HCT116 (cell line): ENCODE results near the gene P2RY14. TPM values are rescaled to one million over a fixed set of nuclear protein-coding genes. Genes with fewer than 3 reads are reported as not detected.

Source experiments
- ATAC-seq: fragments of 200-7000 bp; cut with Tn5 transposase; 2 replicates; pipeline ENCODE4 v1.9.1; 2020; ENCODE audit warnings: mild to moderate bottlenecking, moderate library complexity
- BruUV-seq: library from RNA; stranded (reverse); fragments of 400-500 nt; replicated peaks from 2 replicates; lab custom pipeline; 2021; lab: Mats Ljungman, UMichigan
- CTCF ChIA-PET: fragments of 300-600 bp; sonication (Branson Sonifier 250); formaldehyde crosslinking; loops from one replicate; lab custom pipeline; 2021; ENCODE audit warnings: antibody characterized with exemption; lab: Charles Lee
- POLR2A ChIA-PET: fragments of 300-600, 350-600 bp; sonication (Branson Sonifier 250); formaldehyde crosslinking; loops from one replicate; lab custom pipeline; 2021; ENCODE audit warnings: antibody characterized with exemption; lab: Charles Lee
- RAD21 ChIA-PET, 2 experiments: fragments of 300-600 bp; sonication (Branson Sonifier 250); formaldehyde crosslinking; loops; one replicate each; lab custom pipeline; 2023; ENCODE audit warnings: low total read pairs in 2 of 2; ENCODE audit not compliant: uncharacterized antibody in 2 of 2, unreplicated experiment in 2 of 2, low non-redundant PET in 1 of 2; lab: Charles Lee
- DNase-seq: peaks from one replicate; pipeline ENCODE4 v3.0.0-alpha.2; 2010; ENCODE audit warnings: low read depth, low spot score
- H2AFZ ChIP-seq: fragments of 200-600 bp; shearing (Covaris generic), sonication (generic); 2 replicates; pipeline ENCODE4 v1.6.1; 2017; ENCODE audit warnings: low read depth, mixed run types, mixed read lengths, antibody characterized with exemption, low read length; ENCODE audit not compliant: poor library complexity, severe bottlenecking
- H3K27ac ChIP-seq: 2 replicates; pipeline ENCODE4 v1.5.1; 2012; ENCODE audit warnings: low read depth, low read length
- H3K27me3 ChIP-seq: fragments of 200-600 bp; sonication (generic); 2 replicates; pipeline ENCODE4 v1.6.1; 2016; ENCODE audit warnings: mixed run types, low read length, mixed read lengths; ENCODE audit not compliant: insufficient read depth
- H3K36me3 ChIP-seq, 2 experiments: fragments of 200-500 bp in 1 of 2; fragments of 200-600 bp in 1 of 2; sonication (Bioruptor generic) in 1 of 2; sonication (generic) in 1 of 2; 2 replicates each; pipeline versions ENCODE4 v1.5.1 to v1.6.1; 2014 to 2016; ENCODE audit warnings: low read length in 2 of 2, inconsistent platforms in 1 of 2, mixed read lengths in 1 of 2, mixed run types in 1 of 2; ENCODE audit not compliant: insufficient read depth in 2 of 2, control insufficient read depth in 1 of 2
- H3K4me1 ChIP-seq, 2 experiments: fragments of 200-600 bp in 1 of 2; sonication (generic) in 1 of 2; 2 replicates each; pipeline versions ENCODE4 v1.5.1 to v1.6.1; 2012 to 2017; ENCODE audit warnings: low read length in 2 of 2, inconsistent platforms in 1 of 2, mild to moderate bottlenecking in 1 of 2, mixed read lengths in 1 of 2, mixed run types in 1 of 2, moderate library complexity in 1 of 2; ENCODE audit not compliant: insufficient read depth in 2 of 2, control insufficient read depth in 1 of 2
- H3K4me2 ChIP-seq: fragments of 200-600 bp; sonication (generic); 2 replicates; pipeline ENCODE4 v1.6.1; 2017; ENCODE audit warnings: mixed run types, low read length, mixed read lengths
- H3K4me3 ChIP-seq, 2 experiments: fragments of 200-600 bp in 1 of 2; sonication (generic) in 1 of 2; replicated peaks in 1 of 2; 2 replicates each; pipeline ENCODE4 v1.5.1; 2011 to 2016; ENCODE audit warnings: low read length in 2 of 2, control low read depth in 1 of 2, low read depth in 1 of 2, mild to moderate bottlenecking in 1 of 2, mixed read lengths in 1 of 2, mixed run types in 1 of 2
- H3K79me2 ChIP-seq: fragments of 200-600 bp; sonication (generic); 2 replicates; pipeline ENCODE4 v1.6.1; 2017; ENCODE audit warnings: mild to moderate bottlenecking, mixed run types, low read length, moderate library complexity, mixed read lengths; ENCODE audit not compliant: insufficient read depth
- H3K9ac ChIP-seq: fragments of 200-600 bp; sonication (generic); 2 replicates; pipeline ENCODE4 v1.6.1; 2016; ENCODE audit warnings: low read length, mixed read lengths
- H3K9me2 ChIP-seq: fragments of 200-600 bp; sonication (generic), shearing (Covaris generic); 2 replicates; pipeline ENCODE4 v1.6.1; 2017; ENCODE audit warnings: mixed run types, mild to moderate bottlenecking, moderate library complexity; ENCODE audit not compliant: insufficient read depth
- H3K9me3 ChIP-seq, 2 experiments: fragments of 200-500 bp in 1 of 2; fragments of 200-600 bp in 1 of 2; sonication (Bioruptor generic) in 1 of 2; sonication (generic) in 1 of 2; 2 replicates each; pipeline ENCODE4 v1.6.1; 2014 to 2017; ENCODE audit warnings: low read length in 2 of 2, mixed read lengths in 2 of 2, inconsistent platforms in 1 of 2, low read depth in 1 of 2, mild to moderate bottlenecking in 1 of 2, mixed run types in 1 of 2, moderate library complexity in 1 of 2; ENCODE audit not compliant: control insufficient read depth in 1 of 2, insufficient read depth in 1 of 2
- H4K20me1 ChIP-seq: fragments of 200-600 bp; sonication (generic), shearing (Covaris generic); 2 replicates; pipeline ENCODE4 v1.6.1; 2017; ENCODE audit warnings: mixed run types, mild to moderate bottlenecking, moderate library complexity; ENCODE audit not compliant: insufficient read depth
- CBX3 ChIP-seq: IDR thresholded peaks from 2 replicates; pipeline ENCODE4 v1.6.1; 2012; ENCODE audit warnings: low read depth
- EGR1 ChIP-seq: IDR thresholded peaks from 2 replicates; pipeline ENCODE4 v1.6.1; 2012; ENCODE audit warnings: low read depth
- EZH2phosphoT487 ChIP-seq: fragments of 200-600 bp; IDR thresholded peaks from 2 replicates; pipeline ENCODE4 v1.6.1; 2018; ENCODE audit warnings: antibody characterized with exemption, borderline replicate concordance
- JUND ChIP-seq: IDR thresholded peaks from 2 replicates; pipeline ENCODE4 v1.6.1; 2012
- POLR2A ChIP-seq: IDR thresholded peaks from 2 replicates; pipeline ENCODE4 v1.7.0; 2011; ENCODE audit warnings: borderline replicate concordance; ENCODE audit not compliant: insufficient read depth, insufficient read length; ENCODE audit errors: extremely low read depth
- POLR2AphosphoS5 ChIP-seq: IDR thresholded peaks from 2 replicates; pipeline ENCODE4 v1.6.1; 2011; ENCODE audit warnings: mild to moderate bottlenecking, low read depth, low read length, moderate library complexity
- REST ChIP-seq: IDR thresholded peaks from 2 replicates; pipeline ENCODE4 v1.6.1; 2012; ENCODE audit warnings: low read depth
- SIN3A ChIP-seq: IDR thresholded peaks from 2 replicates; pipeline ENCODE4 v1.6.1; 2012; ENCODE audit warnings: low read depth
- SP1 ChIP-seq: IDR thresholded peaks from 2 replicates; pipeline ENCODE4 v1.6.1; 2012; ENCODE audit warnings: low read depth
- SRF ChIP-seq: IDR thresholded peaks from 2 replicates; pipeline ENCODE4 v1.6.1; 2012; ENCODE audit warnings: low read depth
- YY1 ChIP-seq: IDR thresholded peaks from 2 replicates; pipeline ENCODE4 v1.6.1; 2011; ENCODE audit warnings: low read length, low read depth, moderate library complexity, mild to moderate bottlenecking; ENCODE audit not compliant: insufficient replicate concordance; ENCODE audit errors: extremely low read depth
- ZBTB33 ChIP-seq: IDR thresholded peaks from 2 replicates; pipeline ENCODE4 v1.6.1; 2011; ENCODE audit warnings: mild to moderate bottlenecking, low read length, moderate library complexity; ENCODE audit not compliant: insufficient replicate concordance; ENCODE audit errors: extremely low read depth
- intact Hi-C: fragments of 100-400 bp; cut with micrococcal nuclease; formaldehyde crosslinking; loops from 2 replicates; pipeline ENCODE4 v1.10.0; 2022
- total RNA-seq: library from RNA; stranded (reverse); gene quantifications from one replicate; pipeline ENCODE4 v1.2.1, GENCODE V29; 2021; ENCODE audit not compliant: unreplicated experiment
- TF ChIP-seq, protein P1 (sequence below): IDR thresholded peaks from 2 replicates; pipeline ENCODE4 v1.6.1; 2012

P2RY14 gene
- total RNA-seq, 1 experiment from 2014 or later, result not detected

GRCh38 chr3:151182349-151183079, 95.8 kb downstream of the P2RY14 start (continued):
- TF ChIP-seq REST, result no peak
- no peak for TF ChIP-seq CBX3
- TF ChIP-seq POLR2AphosphoS5, result no peak

- no peak overlapping the region for H2AFZ ChIP-seq
- no peak overlapping the region for H3K9ac ChIP-seq
- H4K20me1 ChIP-seq, result no peaks in the 10 kb centered on the region
- intact Hi-C loops, result no loop called here
- no peak overlapping the region for H3K4me2 ChIP-seq
- no TSS peak for BruUV-seq
- no peaks in the 10 kb centered on the region for H3K27me3 ChIP-seq
- ChIA-PET RAD21 (no interaction called here), POLR2A (no interaction called here), CTCF (interaction anchor here (0.6 to 1.5 kb wide), 2 partner anchors 10 to 102 kb away, joined by 3 to 6 read pairs; no protein-coding TSS in a partner anchor)
- peaks cover 0 to 6% of the 10 kb centered on the region in 2 experiments; a peak in 1 of 4 replicates for H3K4me1 ChIP-seq
- ATAC-seq (peak; percentile 81), DNase-seq (no peak)
- no peaks in the 10 kb centered on the region for H3K9me3 ChIP-seq
- H3K36me3 ChIP-seq, result no peaks in the 10 kb centered on the region
- no peaks in the 10 kb centered on the region for H3K9me2 ChIP-seq
- H3K27ac ChIP-seq, result no peak overlapping the region
- H3K79me2 ChIP-seq, result no peaks in the 10 kb centered on the region
- no peak overlapping the region for H3K4me3 ChIP-seq
- TF ChIP-seq EZH2phosphoT487 (no peak), ZBTB33 (no peak), SP1 (no peak), REST (no peak), JUND (no peak), YY1 (no peak), SRF (no peak), SIN3A (no peak), POLR2A (no peak), CBX3 (no peak), EGR1 (no peak), POLR2AphosphoS5 (no peak)
- TF ChIP-seq, protein P1, sequence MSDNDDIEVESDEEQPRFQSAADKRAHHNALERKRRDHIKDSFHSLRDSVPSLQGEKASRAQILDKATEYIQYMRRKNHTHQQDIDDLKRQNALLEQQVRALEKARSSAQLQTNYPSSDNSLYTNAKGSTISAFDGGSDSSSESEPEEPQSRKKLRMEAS, result no peak
Measured at GRCh38 chr3:151178208-151178845, 100.0 kb downstream of the P2RY14 start.
